Transverse colon (tissue), 4 donors: Measurements from ENCODE around the gene NDUFA1. TPM values are rescaled to one million over a fixed set of nuclear protein-coding genes. Genes with fewer than 3 reads are reported as not detected.
"Not testable (repeated sequence)": the region's sequence is repeated elsewhere in the genome, so short reads cannot be mapped to it uniquely, and the experiment has no call there.

ENCODE experiments used
- DNase-seq: peaks from one replicate; pipeline ENCODE4 v3.0.0-alpha.2; 2019
- H3K27ac ChIP-seq, 4 donors: fragments of 200-600 bp; sonication (generic); 2 replicates each; pipeline ENCODE4 v1.5.1; 2016 to 2018; ENCODE audit warnings: inconsistent platforms in 4 of 4
- H3K27me3 ChIP-seq: fragments of 200-600 bp; sonication (generic); 2 replicates; pipeline ENCODE4 v1.5.1; 2017; ENCODE audit warnings: inconsistent platforms
- H3K36me3 ChIP-seq, 4 donors: fragments of 200-600 bp; sonication (generic); 2 replicates each; pipeline ENCODE4 v1.5.1; 2017 to 2019; ENCODE audit warnings: inconsistent platforms in 4 of 4
- H3K4me1 ChIP-seq, 4 donors: fragments of 200-600 bp; sonication (generic); 2 replicates each; pipeline ENCODE4 v1.5.1; 2017 to 2020; ENCODE audit warnings: inconsistent platforms in 4 of 4
- H3K4me3 ChIP-seq, 4 donors: fragments of 200-600 bp; sonication (generic); 1 replicate in 1 of 4; 2 replicates in 3 of 4; pipeline versions ENCODE4 v1.5.1 to v1.6.1; 2017 to 2019; ENCODE audit warnings: inconsistent platforms in 4 of 4
- H3K9me3 ChIP-seq, 2 donors: fragments of 200-600 bp; sonication (generic); 2 replicates each; pipeline ENCODE4 v1.5.1; 2017 to 2019; ENCODE audit warnings: inconsistent platforms in 2 of 2
- EP300 ChIP-seq: sonication (generic); formaldehyde crosslinking; IDR thresholded peaks from one replicate; pipeline ENCODE4 v1.6.1; 2017; ENCODE audit warnings: antibody characterized with exemption, low read depth
- POLR2A ChIP-seq: fragments of 450-650 bp; IDR thresholded peaks from one replicate; pipeline ENCODE4 v1.6.1; 2016; ENCODE audit warnings: antibody characterized with exemption, mild to moderate bottlenecking, moderate library complexity
- POLR2AphosphoS5 ChIP-seq, 3 donors: sonication (generic); formaldehyde crosslinking; IDR thresholded peaks; one replicate each; pipeline ENCODE4 v1.6.1; 2016; ENCODE audit warnings: antibody characterized with exemption in 3 of 3
- WGBS, 2 donors: methylation state at CpG; one replicate each; pipeline ENCODE4 v1.1.5; 2018; ENCODE audit warnings: low coverage in 1 of 2; 5-methylcytosine and 5-hydroxymethylcytosine counted together
- in situ Hi-C, 4 donors: fragments of 200-750 bp; cut with MboI; loops; one replicate each; pipeline versions ENCODE4 v1.15.0 to v1.15.1; 2017; ENCODE audit warnings: low sequenced_read_pairs in 3 of 4, low pct_ligation_motif_present in 1 of 4, low pct_unique_long_range_greater_than_20kb in 1 of 4
- intact Hi-C: fragments of 100-400 bp; cut with DNase I; formaldehyde crosslinking; loops from one replicate; pipeline ENCODE4 v1.15.1; 2023; ENCODE audit warnings: low total_unique reads
- total RNA-seq, 4 donors: library from RNA; depleted of rRNA; stranded (reverse); fragments of >200 nt; gene quantifications; one replicate each; pipeline ENCODE4 v1.1.0, GENCODE V29; 2016
- TF ChIP-seq, protein P1 (sequence below), 5 experiments: fragments of 200-600 bp in 3 of 5; fragments of 450-650 bp in 2 of 5; sonication (generic) in 3 of 5; IDR thresholded peaks; 1 replicate in 2 of 5; 2 replicates in 3 of 5; pipeline ENCODE4 v1.5.1; 2016 to 2017; ENCODE audit warnings: antibody characterized with exemption in 5 of 5, inconsistent platforms in 3 of 5, mild to moderate bottlenecking in 2 of 5, moderate library complexity in 1 of 5

The NDUFA1 gene
- total RNA-seq, 4 donors from 2014 or later: 11.9 to 128 (median 70.9) TPM

- WGBS, 2 donors: 86% methylated on average over 2 of the region's 2 CpGs; no CpG with 5 or more reads in 1 of the 2 donors
Observed at GRCh38 chrX:119917877-119918276, 46.2 kb downstream of the NDUFA1 start.

GRCh38 chrX:119919835-119920585, 48.4 kb downstream of the NDUFA1 start:
- intact Hi-C loops (no loop called here), in situ Hi-C loops (no loop called here)
- Histone ChIP-seq H3K27ac (no peak overlapping the region), H3K4me3 (no peak overlapping the region), H3K36me3 (no peaks in the 10 kb centered on the region), H3K27me3 (no peaks in the 10 kb centered on the region), H3K9me3 (no peaks in the 10 kb centered on the region), H3K4me1 (no peaks in the 10 kb centered on the region)
- DNase-seq: no peak
- TF ChIP-seq POLR2A: no peak
- TF ChIP-seq, protein P1, sequence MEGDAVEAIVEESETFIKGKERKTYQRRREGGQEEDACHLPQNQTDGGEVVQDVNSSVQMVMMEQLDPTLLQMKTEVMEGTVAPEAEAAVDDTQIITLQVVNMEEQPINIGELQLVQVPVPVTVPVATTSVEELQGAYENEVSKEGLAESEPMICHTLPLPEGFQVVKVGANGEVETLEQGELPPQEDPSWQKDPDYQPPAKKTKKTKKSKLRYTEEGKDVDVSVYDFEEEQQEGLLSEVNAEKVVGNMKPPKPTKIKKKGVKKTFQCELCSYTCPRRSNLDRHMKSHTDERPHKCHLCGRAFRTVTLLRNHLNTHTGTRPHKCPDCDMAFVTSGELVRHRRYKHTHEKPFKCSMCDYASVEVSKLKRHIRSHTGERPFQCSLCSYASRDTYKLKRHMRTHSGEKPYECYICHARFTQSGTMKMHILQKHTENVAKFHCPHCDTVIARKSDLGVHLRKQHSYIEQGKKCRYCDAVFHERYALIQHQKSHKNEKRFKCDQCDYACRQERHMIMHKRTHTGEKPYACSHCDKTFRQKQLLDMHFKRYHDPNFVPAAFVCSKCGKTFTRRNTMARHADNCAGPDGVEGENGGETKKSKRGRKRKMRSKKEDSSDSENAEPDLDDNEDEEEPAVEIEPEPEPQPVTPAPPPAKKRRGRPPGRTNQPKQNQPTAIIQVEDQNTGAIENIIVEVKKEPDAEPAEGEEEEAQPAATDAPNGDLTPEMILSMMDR (IDR thresholded peaks at IDR 0.05): no peak
- no peak for TF ChIP-seq EP300
- TF ChIP-seq POLR2AphosphoS5 (IDR thresholded peaks at IDR 0.05): no peak
- 82 to 100% methylated on average over 2 to 5 of the region's 5 CpGs for WGBS, 2 donors

More at GRCh38 chrX:119917877-119918276, 46.2 kb downstream of the NDUFA1 start:
- Histone ChIP-seq H3K27ac (no peak overlapping the region), H3K36me3 (no peaks in the 10 kb centered on the region), H3K4me1 (no peaks in the 10 kb centered on the region), H3K9me3 (no peaks in the 10 kb centered on the region), H3K27me3 (no peaks in the 10 kb centered on the region), H3K4me3 (no peak overlapping the region)
- in situ Hi-C loops (no loop called here), intact Hi-C loops (no loop called here)
- no peak for TF ChIP-seq EP300
- no peak for TF ChIP-seq POLR2A
- TF ChIP-seq, protein P1 (IDR thresholded peaks at IDR 0.05): no peak
- TF ChIP-seq POLR2AphosphoS5 (IDR thresholded peaks at IDR 0.05): no peak
- no peak for DNase-seq

- intact Hi-C loops, H3K27me3 ChIP-seq: not testable (repeated sequence)
Observed at GRCh38 chrX:119922391-119922790, 50.8 kb downstream of the NDUFA1 start.

More at GRCh38 chrX:119922391-119922790, 50.8 kb downstream of the NDUFA1 start:
- H3K27ac ChIP-seq, DNase-seq, H3K4me1 ChIP-seq, H3K9me3 ChIP-seq, H3K4me3 ChIP-seq, H3K36me3 ChIP-seq, in situ Hi-C loops: not testable (repeated sequence)
- 86% methylated on average over 7 of the region's 7 CpGs; no CpG with 5 or more reads in 1 of the 2 donors for WGBS, 2 donors

Other genes starting within 250 kb of the NDUFA1 start
- gene SEPTIN6, start 178.7 kb upstream of the NDUFA1 start, total RNA-seq: 10 to 100 TPM in 3 of 4 donors, 1 to 10 TPM in 1; 9.4 to 88.2 (median 21.8) TPM
- gene SOWAHD, start 113.2 kb upstream of the NDUFA1 start, total RNA-seq: 1 to 10 TPM in 1 of 4 donors, under 1 TPM in 1, not detected in 2; 0.64 to 1.5 TPM
- 1,000 to 10,000 TPM in 2 of 4 donors, 100 to 1,000 TPM in 2; 246 to 2,878 (median 1,753) TPM for gene RPL39, start 80.2 kb upstream of the NDUFA1 start, total RNA-seq
- 10 to 100 TPM in 1 of 4 donors, 1 to 10 TPM in 3; 3.4 to 16.8 (median 5.7) TPM for gene UPF3B, start 18.9 kb upstream of the NDUFA1 start, total RNA-seq
- 10 to 100 TPM in 2 of 4 donors, 1 to 10 TPM in 2; 1.9 to 16.7 (median 10.1) TPM for gene RNF113A, start 99 bp upstream of the NDUFA1 start, total RNA-seq
- not detected for gene AKAP14, start 24.1 kb downstream of the NDUFA1 start, total RNA-seq
- gene NKAP, start 71.9 kb downstream of the NDUFA1 start, total RNA-seq: 10 to 100 TPM in 2 of 4 donors, 1 to 10 TPM in 2; 2.6 to 14.7 (median 8.5) TPM
- gene RHOXF2B, start 205.9 kb downstream of the NDUFA1 start, total RNA-seq: not detected
- 10 to 100 TPM in 1 of 4 donors, 1 to 10 TPM in 1, not detected in 2; 1.3 to 10.8 TPM for gene RHOXF1, start 244.1 kb downstream of the NDUFA1 start, total RNA-seq